BLaER1 (cell line): Measurements from ENCODE around the gene ARFGAP3.
A peak's percentile ranks its signal among the peaks of the same experiment; 100 is the strongest.

Experiments
- H3K27ac ChIP-seq: shearing (Covaris generic); formaldehyde crosslinking; 2 replicates; pipeline ENCODE4 v1.8.1; 2022
- H3K27me3 ChIP-seq: shearing (Covaris generic); formaldehyde crosslinking; 2 replicates; pipeline ENCODE4 v1.8.1; 2022
- H3K36me3 ChIP-seq: shearing (Covaris generic); formaldehyde crosslinking; 2 replicates; pipeline ENCODE4 v1.8.1; 2022
- H3K4me1 ChIP-seq: shearing (Covaris generic); formaldehyde crosslinking; 2 replicates; pipeline ENCODE4 v1.8.1; 2022
- H3K4me2 ChIP-seq: shearing (Covaris generic); formaldehyde crosslinking; 2 replicates; pipeline ENCODE4 v1.8.1; 2022
- H3K4me3 ChIP-seq: shearing (Covaris generic); formaldehyde crosslinking; 2 replicates; pipeline ENCODE4 v1.8.1; 2022
- H3K9ac ChIP-seq: shearing (Covaris generic); formaldehyde crosslinking; 2 replicates; pipeline ENCODE4 v1.8.1; 2022
- H3K9me3 ChIP-seq: shearing (Covaris generic); formaldehyde crosslinking; 2 replicates; pipeline ENCODE4 v1.8.1; 2022
- H4K20me1 ChIP-seq: shearing (Covaris generic); formaldehyde crosslinking; 2 replicates; pipeline ENCODE4 v1.8.1; 2022
- Cebpa-rat ChIP-seq: shearing (Covaris generic); IDR thresholded peaks from 2 replicates; pipeline ENCODE4 v1.8.1; 2022

ARFGAP3 gene

DNA sequence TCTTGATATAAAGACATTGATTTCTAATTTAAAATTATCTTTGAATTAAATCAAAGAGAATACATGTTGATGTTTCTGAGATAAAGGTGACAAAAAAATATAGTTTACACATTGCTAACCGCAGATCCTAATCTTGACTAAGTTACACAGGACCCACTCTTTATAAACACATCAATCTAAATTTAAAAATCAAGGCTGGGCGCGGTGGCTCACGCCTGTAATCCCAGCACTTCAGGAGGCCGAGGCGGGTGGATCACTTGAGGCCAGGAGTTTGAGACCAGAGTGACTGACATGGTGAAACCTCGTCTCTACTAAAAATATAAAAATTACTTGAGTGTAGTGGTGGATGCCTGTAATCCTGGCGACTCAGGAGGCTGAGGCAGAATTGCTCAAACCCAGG is 1.9 kb downstream of the ARFGAP3 start:
- H3K9me3 ChIP-seq: no peaks in the 10 kb centered on the region
- H3K4me2 ChIP-seq: peak overlapping the region; percentile 93
- no peak overlapping the region for H3K27ac ChIP-seq
- peaks cover 47% of the 10 kb centered on the region for H3K4me1 ChIP-seq
- peaks cover 36% of the 10 kb centered on the region for H4K20me1 ChIP-seq
- H3K9ac ChIP-seq: peak overlapping the region; percentile 87
- H3K27me3 ChIP-seq: no peaks in the 10 kb centered on the region
- TF ChIP-seq Cebpa-rat: no peak
- peaks cover 8% of the 10 kb centered on the region for H3K36me3 ChIP-seq
- no peak overlapping the region; the same call in 1 of the 2 replicates for H3K4me3 ChIP-seq

GRCh38 chr22:42848941-42849550 is 8.0 kb downstream of the ARFGAP3 start:
- Histone ChIP-seq H3K4me1 (peaks cover 11% of the 10 kb centered on the region), H3K27me3 (no peaks in the 10 kb centered on the region), H3K4me2 (no peak overlapping the region), H3K27ac (no peak overlapping the region), H3K36me3 (peaks cover 41% of the 10 kb centered on the region), H3K9me3 (no peaks in the 10 kb centered on the region), H4K20me1 (peaks cover 48% of the 10 kb centered on the region), H3K9ac (no peak overlapping the region), H3K4me3 (no peak overlapping the region)
- TF ChIP-seq Cebpa-rat: no peak

- Histone ChIP-seq H3K4me2 (no peak overlapping the region), H3K36me3 (peaks cover 52% of the 10 kb centered on the region), H3K9me3 (no peaks in the 10 kb centered on the region), H3K27me3 (no peaks in the 10 kb centered on the region), H4K20me1 (peaks cover 43% of the 10 kb centered on the region), H3K4me1 (peaks cover 9% of the 10 kb centered on the region; the same call in 1 of the 2 replicates), H3K9ac (no peak overlapping the region), H3K4me3 (no peak overlapping the region), H3K27ac (no peak overlapping the region)
- no peak for TF ChIP-seq Cebpa-rat
These were observed 10.0 kb downstream of the ARFGAP3 start for GRCh38 chr22:42847110-42847509.

GRCh38 chr22:42844756-42845155 is 12.3 kb downstream of the ARFGAP3 start:
- Histone ChIP-seq H3K9me3 (no peaks in the 10 kb centered on the region), H3K27ac (no peak overlapping the region), H3K9ac (no peak overlapping the region), H3K4me2 (no peak overlapping the region), H3K36me3 (peaks cover 75% of the 10 kb centered on the region), H3K4me1 (peaks cover 9% of the 10 kb centered on the region; the same call in 1 of the 2 replicates), H4K20me1 (peaks cover 24% of the 10 kb centered on the region; the same call in 1 of the 2 replicates), H3K27me3 (no peaks in the 10 kb centered on the region), H3K4me3 (no peak overlapping the region)
- no peak for TF ChIP-seq Cebpa-rat

- H3K4me1 ChIP-seq: peaks cover 9% of the 10 kb centered on the region; the same call in 1 of the 2 replicates
- no peaks in the 10 kb centered on the region for H3K9me3 ChIP-seq
- no peak overlapping the region for H3K4me2 ChIP-seq
- TF ChIP-seq Cebpa-rat: no peak
- no peak overlapping the region for H3K9ac ChIP-seq
- peaks cover 9% of the 10 kb centered on the region; the same call in 1 of the 2 replicates for H4K20me1 ChIP-seq
- peaks cover 88% of the 10 kb centered on the region for H3K36me3 ChIP-seq
- no peak overlapping the region for H3K4me3 ChIP-seq
- no peaks in the 10 kb centered on the region for H3K27me3 ChIP-seq
- no peak overlapping the region for H3K27ac ChIP-seq
These were observed 14.3 kb downstream of the ARFGAP3 start for GRCh38 chr22:42842658-42843370.

GRCh38 chr22:42841444-42841843 is 15.6 kb downstream of the ARFGAP3 start:
- Histone ChIP-seq H3K4me2 (no peak overlapping the region), H3K27me3 (no peaks in the 10 kb centered on the region), H4K20me1 (no peaks in the 10 kb centered on the region), H3K4me1 (peaks cover 9% of the 10 kb centered on the region; the same call in 1 of the 2 replicates), H3K27ac (no peak overlapping the region), H3K9ac (no peak overlapping the region), H3K4me3 (no peak overlapping the region), H3K36me3 (peaks cover 92% of the 10 kb centered on the region), H3K9me3 (no peaks in the 10 kb centered on the region)
- TF ChIP-seq Cebpa-rat: no peak

DNA sequence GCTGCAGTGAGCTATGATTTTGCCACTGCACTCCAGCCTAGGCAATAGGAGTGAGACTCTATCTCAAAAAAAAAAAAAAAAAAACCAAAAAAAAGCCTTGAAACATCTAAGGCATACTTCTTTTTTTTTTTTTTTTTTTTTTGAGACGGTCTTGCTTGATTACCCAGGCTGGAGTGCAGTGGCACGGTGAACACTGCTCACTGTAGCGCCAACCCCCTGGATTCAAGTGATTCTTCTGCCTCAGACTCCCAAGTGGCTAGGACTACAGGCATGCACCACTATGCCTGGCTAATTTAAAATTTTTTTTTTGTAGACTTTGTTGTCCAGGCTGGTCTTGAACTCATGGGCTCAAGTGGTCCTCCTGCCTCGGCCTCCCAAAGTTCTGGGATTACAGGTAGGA is 19.5 kb downstream of the ARFGAP3 start:
- Histone ChIP-seq H3K9me3 (no peaks in the 10 kb centered on the region), H3K4me3 (no peak overlapping the region), H3K4me2 (no peak overlapping the region), H3K9ac (no peak overlapping the region), H3K36me3 (peaks cover 93% of the 10 kb centered on the region), H3K27me3 (no peaks in the 10 kb centered on the region), H3K27ac (no peak overlapping the region), H3K4me1 (no peaks in the 10 kb centered on the region), H4K20me1 (no peaks in the 10 kb centered on the region)
- TF ChIP-seq Cebpa-rat: no peak

DNA sequence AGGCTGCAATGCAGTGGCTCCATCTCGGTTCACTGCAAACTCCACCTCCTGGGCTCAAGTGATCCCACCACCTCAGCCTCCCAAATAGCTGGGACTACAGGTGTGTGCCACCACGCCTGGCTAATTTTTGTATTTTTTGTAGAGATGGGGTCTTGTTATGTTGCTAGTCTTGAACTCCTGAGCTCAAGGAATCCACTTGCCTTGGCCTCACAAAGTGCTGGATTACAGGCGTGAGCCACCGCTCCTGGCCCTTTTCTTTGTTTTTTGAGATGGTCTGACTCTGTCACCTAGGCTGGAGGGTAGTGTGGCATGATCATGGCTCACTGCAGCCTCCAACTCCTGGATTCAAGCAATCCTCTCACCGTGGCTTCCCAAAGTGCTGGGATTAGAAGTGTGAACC is 21.0 kb downstream of the ARFGAP3 start:
- Histone ChIP-seq H3K4me2 (no peak overlapping the region), H4K20me1 (no peaks in the 10 kb centered on the region), H3K4me3 (no peak overlapping the region), H3K9me3 (no peaks in the 10 kb centered on the region), H3K27ac (no peak overlapping the region), H3K4me1 (no peaks in the 10 kb centered on the region), H3K36me3 (peaks cover 93% of the 10 kb centered on the region), H3K9ac (no peak overlapping the region), H3K27me3 (no peaks in the 10 kb centered on the region)
- TF ChIP-seq Cebpa-rat: no peak

- H3K9ac ChIP-seq: no peak overlapping the region
- no peaks in the 10 kb centered on the region for H3K9me3 ChIP-seq
- H3K27me3 ChIP-seq: no peaks in the 10 kb centered on the region
- no peak overlapping the region for H3K4me3 ChIP-seq
- no peak for TF ChIP-seq Cebpa-rat
- H3K27ac ChIP-seq: no peak overlapping the region
- H4K20me1 ChIP-seq: no peaks in the 10 kb centered on the region
- H3K4me2 ChIP-seq: no peak overlapping the region
- H3K36me3 ChIP-seq: peaks cover 89% of the 10 kb centered on the region
- H3K4me1 ChIP-seq: peaks cover 11% of the 10 kb centered on the region
These were observed 22.7 kb downstream of the ARFGAP3 start for GRCh38 chr22:42834177-42834949.

DNA sequence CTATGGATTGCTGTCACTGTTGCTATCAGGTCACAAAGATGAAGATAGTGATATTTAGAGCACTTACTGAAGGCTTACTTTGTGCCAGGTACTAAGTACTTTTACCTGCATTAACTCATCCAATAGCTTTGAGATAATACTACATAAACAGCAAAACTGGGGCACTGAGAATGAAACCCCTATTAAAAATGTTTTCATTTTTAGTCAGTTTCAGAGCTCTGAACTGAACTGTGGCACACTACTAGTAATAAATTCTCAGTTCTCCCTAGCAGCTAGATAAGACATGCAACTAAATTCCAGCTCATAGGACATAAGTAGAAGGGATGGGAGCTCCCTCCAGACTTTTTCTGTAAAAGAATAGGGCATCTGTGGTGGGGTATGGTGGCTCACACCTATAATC is 24.0 kb downstream of the ARFGAP3 start:
- H3K4me2 ChIP-seq: no peak overlapping the region
- no peaks in the 10 kb centered on the region for H4K20me1 ChIP-seq
- peaks cover 90% of the 10 kb centered on the region for H3K36me3 ChIP-seq
- H3K4me3 ChIP-seq: no peak overlapping the region
- peaks cover 23% of the 10 kb centered on the region for H3K4me1 ChIP-seq
- H3K9ac ChIP-seq: no peak overlapping the region
- TF ChIP-seq Cebpa-rat: no peak
- H3K27ac ChIP-seq: no peak overlapping the region
- H3K27me3 ChIP-seq: no peaks in the 10 kb centered on the region
- H3K9me3 ChIP-seq: no peaks in the 10 kb centered on the region
